ENCODE measurements around the gene ATXN1.
A peak's percentile ranks its signal among the peaks of the same experiment; 100 is the strongest.

The ATXN1 gene

DNA sequence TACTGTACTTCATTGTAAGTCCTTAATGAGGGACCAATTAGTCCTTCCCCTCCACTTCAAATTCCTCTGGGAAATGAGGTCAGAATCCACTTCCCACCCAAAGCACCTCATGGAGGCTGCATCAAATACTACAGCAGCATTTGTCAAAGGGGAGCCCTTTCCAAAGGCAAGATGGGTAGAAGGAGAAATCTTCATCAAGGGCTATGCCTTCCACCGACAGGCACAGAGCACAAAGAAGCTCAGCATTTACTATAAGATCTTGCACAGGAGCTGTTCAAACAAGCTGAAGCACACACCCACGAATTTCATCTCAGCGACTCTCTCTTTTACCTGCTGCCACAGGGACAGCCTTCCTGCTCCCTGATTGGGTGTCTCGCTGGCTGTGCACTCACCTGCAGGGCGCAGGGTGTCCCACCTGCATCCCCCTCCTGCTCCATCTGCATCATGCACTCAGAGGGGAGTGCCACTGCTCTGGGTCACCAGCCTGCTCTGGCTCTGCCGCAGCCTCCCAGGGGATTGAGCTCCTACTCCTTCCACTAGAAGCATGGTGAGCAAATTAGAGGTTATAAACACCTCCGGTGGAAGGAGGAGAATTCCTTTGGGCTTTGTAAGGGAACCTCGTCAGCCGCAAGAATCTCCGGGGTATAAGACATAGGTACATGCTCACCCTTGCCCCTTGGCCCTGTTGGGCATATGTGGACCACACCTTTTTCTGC lies 164.5 kb downstream of the ATXN1 start:
- H3K4me3 ChIP-seq (ENCODE audit: control insufficient read depth, low read depth, low read length), result no peak overlapping the region
- TF ChIP-seq, protein P1, sequence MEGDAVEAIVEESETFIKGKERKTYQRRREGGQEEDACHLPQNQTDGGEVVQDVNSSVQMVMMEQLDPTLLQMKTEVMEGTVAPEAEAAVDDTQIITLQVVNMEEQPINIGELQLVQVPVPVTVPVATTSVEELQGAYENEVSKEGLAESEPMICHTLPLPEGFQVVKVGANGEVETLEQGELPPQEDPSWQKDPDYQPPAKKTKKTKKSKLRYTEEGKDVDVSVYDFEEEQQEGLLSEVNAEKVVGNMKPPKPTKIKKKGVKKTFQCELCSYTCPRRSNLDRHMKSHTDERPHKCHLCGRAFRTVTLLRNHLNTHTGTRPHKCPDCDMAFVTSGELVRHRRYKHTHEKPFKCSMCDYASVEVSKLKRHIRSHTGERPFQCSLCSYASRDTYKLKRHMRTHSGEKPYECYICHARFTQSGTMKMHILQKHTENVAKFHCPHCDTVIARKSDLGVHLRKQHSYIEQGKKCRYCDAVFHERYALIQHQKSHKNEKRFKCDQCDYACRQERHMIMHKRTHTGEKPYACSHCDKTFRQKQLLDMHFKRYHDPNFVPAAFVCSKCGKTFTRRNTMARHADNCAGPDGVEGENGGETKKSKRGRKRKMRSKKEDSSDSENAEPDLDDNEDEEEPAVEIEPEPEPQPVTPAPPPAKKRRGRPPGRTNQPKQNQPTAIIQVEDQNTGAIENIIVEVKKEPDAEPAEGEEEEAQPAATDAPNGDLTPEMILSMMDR (IDR thresholded peaks at IDR 0.05; ENCODE audit: control insufficient read depth, insufficient read depth, low read depth, low read length, missing control alignments), result no peak
- no peak for DNase-seq (ENCODE audit: low read depth)

DNA sequence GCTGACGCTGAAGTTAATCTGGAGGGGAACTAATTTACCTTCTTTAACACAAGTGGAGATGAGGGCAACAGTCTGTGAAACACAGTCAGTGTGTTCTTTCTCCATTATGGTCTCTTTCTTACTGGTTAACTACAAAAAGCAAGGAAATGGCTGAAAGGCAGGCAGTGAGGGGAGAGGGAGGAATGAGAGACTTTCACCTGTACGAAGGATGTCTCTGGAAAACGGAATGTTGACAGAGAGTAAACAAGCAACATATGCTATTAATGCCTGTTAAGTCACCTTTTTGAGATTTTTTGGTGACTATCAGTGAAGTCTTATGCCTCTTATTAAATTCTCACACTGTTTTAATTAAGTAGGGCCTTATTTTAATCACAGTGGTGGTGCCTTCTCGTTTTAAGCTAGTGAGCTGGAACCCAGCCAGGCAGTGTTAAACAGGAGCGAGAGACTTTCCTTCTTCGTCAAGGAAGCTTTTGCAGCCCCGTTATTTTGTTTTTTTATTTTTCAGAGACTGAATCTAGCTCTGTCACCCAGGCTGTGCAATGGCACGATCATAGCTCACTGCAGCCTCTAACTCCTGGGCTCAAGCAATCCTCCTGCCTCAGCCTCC lies 165.6 kb downstream of the ATXN1 start:
- TF ChIP-seq, protein P1 (IDR thresholded peaks at IDR 0.05; ENCODE audit: control insufficient read depth, insufficient read depth, low read depth, low read length, missing control alignments), result no peak
- no peak for DNase-seq (ENCODE audit: low read depth)
- H3K4me3 ChIP-seq (ENCODE audit: control insufficient read depth, low read depth, low read length), result no peak overlapping the region

DNA sequence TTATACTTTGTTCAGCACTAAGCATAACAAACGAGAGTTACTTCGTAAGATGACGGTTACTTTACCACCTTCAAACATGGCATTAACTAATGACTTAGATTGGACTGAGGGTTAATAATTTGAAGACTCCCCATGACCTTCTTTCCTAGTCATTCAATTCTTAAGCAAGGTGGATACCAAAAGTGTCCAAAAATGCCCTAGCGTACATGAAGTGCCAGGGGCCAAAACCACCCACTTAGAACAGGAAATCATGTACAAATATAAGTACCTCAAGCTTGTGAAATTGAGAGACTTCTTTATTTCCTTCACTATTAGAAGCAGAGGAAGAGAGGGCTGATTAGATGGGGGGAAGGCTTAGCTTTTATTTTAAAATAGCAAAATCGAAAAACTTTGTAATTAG lies 166.4 kb downstream of the ATXN1 start:
- no peak for DNase-seq (ENCODE audit: low read depth)
- H3K4me3 ChIP-seq (ENCODE audit: control insufficient read depth, low read depth, low read length), result no peak overlapping the region

GRCh38 chr6:16592223-16592911 lies 168.9 kb downstream of the ATXN1 start:
- no peak for DNase-seq (ENCODE audit: low read depth)
- TF ChIP-seq, protein P1 (IDR thresholded peaks at IDR 0.05; ENCODE audit: control insufficient read depth, insufficient read depth, low read depth, low read length, missing control alignments), result no peak
- no peak overlapping the region for H3K4me3 ChIP-seq (ENCODE audit: control insufficient read depth, low read depth, low read length)

More for the DNA sequence above, 166.4 kb downstream of the ATXN1 start:
- TF ChIP-seq, protein P1 (IDR thresholded peaks at IDR 0.05; ENCODE audit: control insufficient read depth, insufficient read depth, low read depth, low read length, missing control alignments), result no peak

GRCh38 chr6:16591396-16592222 lies 169.7 kb downstream of the ATXN1 start:
- no peak for DNase-seq (ENCODE audit: low read depth)
- TF ChIP-seq, protein P1 (IDR thresholded peaks at IDR 0.05; ENCODE audit: control insufficient read depth, insufficient read depth, low read depth, low read length, missing control alignments), result no peak
- H3K4me3 ChIP-seq (ENCODE audit: control insufficient read depth, low read depth, low read length), result no peak overlapping the region

GRCh38 chr6:16585805-16586204 lies 175.5 kb downstream of the ATXN1 start:
- DNase-seq (ENCODE audit: low read depth), result peak; percentile 81
- TF ChIP-seq, protein P1 (IDR thresholded peaks at IDR 0.05; ENCODE audit: control insufficient read depth, insufficient read depth, low read depth, low read length, missing control alignments), result no peak
- H3K4me3 ChIP-seq (ENCODE audit: control insufficient read depth, low read depth, low read length), result peak overlapping the region; percentile 16

Data from AG09309 (cell line).